Hematopoietic multipotent progenitor cell treated with erythropoietin and hydrocortisone succinate and interleukin-3 and kit ligand, for 15 days (in vitro differentiated cells): ENCODE results near the gene LYPD6.
"Not testable (repeated sequence)": the region's sequence is repeated elsewhere in the genome, so short reads cannot be mapped to it uniquely, and the experiment has no call there.

Experiments used
- DNase-seq: peaks from one replicate; pipeline ENCODE4 v3.0.0-alpha.2; 2015; ENCODE audit warnings: low spot score

LYPD6 gene

GRCh38 chr2:149451417-149452165 is 121.2 kb downstream of the LYPD6 start:
- DNase-seq = no peak

DNA sequence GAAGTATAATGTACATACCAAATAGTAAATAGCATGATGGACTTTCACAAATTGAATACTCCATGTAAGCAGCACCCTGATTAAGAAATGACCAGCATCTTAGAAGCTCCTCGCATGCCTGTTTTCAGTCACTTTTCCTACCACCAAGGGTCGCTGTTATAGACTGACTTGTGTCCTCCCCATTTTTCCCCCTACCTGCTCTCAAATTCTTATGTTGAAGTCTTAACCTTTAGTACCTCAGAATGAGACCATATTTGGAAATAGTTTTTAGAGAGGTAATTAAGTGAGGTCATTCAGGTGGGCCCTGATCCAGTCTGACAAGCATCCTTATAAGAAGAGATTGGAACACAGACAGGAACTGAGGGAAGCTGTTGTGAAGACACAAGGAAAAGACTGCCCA is 125.9 kb downstream of the LYPD6 start:
- DNase-seq = no peak

DNA sequence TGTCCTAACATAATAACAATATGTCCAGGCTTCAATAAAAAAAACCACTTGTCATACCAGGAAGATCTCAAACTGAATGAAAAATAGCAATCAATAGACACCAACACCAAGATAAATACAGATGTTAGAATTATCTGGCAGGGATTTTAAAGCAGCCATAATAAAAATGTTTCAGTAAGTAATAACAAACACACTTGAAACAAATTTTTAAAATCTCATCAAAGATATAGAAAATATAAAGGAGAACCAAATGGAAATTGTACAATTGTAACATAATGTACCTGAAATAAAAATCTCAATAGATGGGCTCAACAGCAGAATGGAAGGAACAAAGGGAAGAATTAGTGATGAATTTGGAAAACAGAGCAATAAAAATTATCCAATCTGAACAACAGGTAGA is 128.1 kb downstream of the LYPD6 start:
- no peak for DNase-seq

GRCh38 chr2:149463328-149464002 is 133.1 kb downstream of the LYPD6 start:
- DNase-seq = no peak

GRCh38 chr2:149464396-149464795 is 134.0 kb downstream of the LYPD6 start:
- DNase-seq = no peak

- no peak for DNase-seq
These were observed 135.5 kb downstream of the LYPD6 start for GRCh38 chr2:149465873-149466272.

GRCh38 chr2:149466635-149467034 is 136.2 kb downstream of the LYPD6 start:
- no peak for DNase-seq

DNA sequence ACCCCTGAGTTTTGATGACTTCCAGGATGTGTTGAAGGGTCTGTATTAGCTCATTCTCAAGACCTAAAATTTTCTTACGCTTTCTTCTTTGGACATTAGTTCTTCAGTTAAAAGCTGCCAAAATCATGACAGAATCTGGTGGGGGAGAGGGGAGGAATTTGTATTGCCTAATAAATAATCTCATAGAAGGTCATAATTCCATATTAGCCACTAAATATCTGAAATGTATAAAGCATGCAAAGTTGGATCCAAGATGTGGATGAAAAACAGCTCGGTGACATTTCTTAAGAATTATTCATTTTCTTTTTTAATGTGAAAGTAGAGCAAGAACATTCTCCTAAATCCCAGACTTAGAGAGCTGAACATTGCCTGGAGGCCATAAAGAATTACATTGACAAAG is 137.0 kb downstream of the LYPD6 start:
- DNase-seq = no peak

- DNase-seq = no peak
These were observed 138.2 kb downstream of the LYPD6 start for GRCh38 chr2:149468636-149469035.

DNA sequence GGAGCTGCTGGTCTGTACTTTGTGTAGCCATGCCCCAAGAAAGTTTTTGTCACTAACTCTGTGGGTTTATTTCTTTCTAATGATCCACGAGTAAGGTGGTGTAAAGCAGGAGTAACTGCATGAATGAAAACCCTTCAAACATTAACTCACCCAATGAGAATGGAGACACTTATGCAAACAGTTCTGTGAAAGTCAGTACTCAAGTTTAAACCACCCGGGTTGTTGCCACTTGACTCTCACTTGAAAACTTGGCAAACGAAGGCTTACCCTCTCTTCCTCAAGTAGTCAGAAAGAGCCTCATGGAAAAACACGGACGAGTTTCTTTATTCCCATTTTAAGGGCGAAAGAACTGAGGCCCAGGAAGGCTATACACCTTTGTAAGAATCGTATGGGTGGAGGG is 139.7 kb downstream of the LYPD6 start:
- DNase-seq = no peak

- no peak for DNase-seq
These were observed 142.0 kb downstream of the LYPD6 start for GRCh38 chr2:149472413-149472812.

DNA sequence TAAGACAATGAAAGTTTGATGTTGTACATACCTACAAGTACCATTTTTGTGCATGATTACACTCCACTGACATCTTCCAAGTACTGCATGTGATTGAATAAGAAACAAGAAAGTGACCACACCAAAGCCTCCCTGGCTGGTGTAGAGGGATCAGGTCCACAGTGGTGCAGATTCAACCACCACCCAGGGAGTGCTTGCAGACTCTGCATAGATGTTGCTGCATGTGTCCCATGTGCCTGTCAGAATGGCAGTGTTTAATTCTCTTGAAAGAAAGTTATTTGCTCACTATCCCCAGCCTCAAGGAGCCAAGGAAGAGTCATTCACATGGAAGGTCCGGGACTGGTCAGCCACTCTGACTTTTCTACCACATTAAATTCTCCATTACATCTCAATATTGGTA is 142.7 kb downstream of the LYPD6 start:
- no peak for DNase-seq

DNA sequence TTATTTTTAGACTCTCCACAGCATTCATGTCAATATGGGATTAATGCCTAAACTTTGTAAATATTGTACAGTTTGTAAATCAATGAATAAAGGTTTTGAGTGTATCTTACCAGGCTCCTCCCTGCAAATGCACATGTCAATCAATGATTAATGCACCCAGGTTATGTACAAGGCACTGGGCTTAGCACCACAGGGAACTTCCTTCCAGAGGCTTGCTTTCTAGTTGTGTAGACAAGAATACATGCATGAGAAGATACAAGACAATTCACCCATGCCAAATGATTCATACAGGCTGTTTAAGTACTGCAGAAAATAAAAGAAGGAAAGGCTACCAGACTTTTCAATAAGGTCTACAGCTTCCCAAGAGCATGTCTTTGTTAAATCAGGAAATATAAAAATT is 143.1 kb downstream of the LYPD6 start:
- DNase-seq = no peak

- DNase-seq = no peak
These were observed 152.7 kb downstream of the LYPD6 start for GRCh38 chr2:149483004-149483605.

GRCh38 chr2:149486664-149487063 is 156.3 kb downstream of the LYPD6 start:
- DNase-seq = no peak

DNA sequence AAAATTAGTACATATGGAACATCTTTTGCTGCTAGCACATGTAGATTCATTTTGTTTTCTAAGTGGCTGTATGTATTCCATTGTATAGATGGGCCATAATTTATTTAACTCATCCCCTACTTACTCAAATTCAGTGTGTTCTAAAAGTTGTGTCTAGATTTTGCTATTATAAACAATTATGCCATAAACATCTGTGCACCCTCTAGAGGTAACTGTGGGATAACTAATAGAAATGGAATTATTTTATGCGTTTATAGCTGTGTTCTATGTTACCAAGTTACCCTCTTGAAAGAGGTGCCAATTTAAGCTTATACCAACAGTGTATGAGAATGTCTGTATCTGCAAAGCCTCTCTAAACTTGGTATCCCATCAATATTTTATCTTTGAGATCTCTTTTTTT is 156.8 kb downstream of the LYPD6 start:
- DNase-seq = no peak

GRCh38 chr2:149488706-149489440 is 158.5 kb downstream of the LYPD6 start:
- DNase-seq = no peak

DNA sequence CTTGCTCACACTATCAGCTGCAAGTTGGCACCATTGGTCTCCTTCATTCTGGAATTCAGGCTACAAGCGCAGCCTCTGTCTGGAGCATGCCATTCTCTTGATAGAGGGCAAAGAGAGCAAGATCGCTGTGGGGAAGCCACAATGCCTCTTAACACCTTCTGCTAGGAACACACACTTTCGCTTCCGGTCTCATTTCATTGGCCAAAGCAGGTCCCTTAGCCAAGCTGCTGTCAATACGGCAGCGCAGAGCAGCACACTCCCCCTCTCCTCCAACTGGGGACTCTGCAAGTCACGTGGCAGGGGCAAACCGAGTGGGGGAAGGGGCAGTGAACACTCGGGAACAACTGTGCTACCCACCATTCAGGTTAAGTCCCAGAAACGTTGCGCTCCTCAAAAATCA is 159.1 kb downstream of the LYPD6 start:
- DNase-seq = no peak

DNA sequence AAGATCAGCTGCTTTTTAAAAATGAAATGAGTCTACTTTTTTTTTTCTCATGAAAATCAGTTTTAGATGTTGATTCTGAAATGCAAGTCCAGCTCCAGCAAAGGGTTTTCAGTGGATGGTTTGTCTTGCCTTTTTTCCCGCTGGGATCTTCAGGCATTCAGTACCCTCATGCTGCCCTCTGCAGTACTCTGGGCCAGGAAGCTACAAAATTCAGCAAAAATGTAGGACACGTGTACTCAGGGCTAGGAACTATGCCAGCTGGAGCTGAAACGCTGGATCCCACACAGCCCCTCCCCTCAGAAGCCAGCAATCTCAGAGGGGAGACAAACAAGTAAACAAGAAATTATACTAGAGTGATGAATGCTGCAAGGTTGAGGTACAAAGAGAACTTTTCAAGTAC is 159.9 kb downstream of the LYPD6 start:
- DNase-seq = no peak

GRCh38 chr2:149492923-149493322 is 162.5 kb downstream of the LYPD6 start:
- DNase-seq = no peak

DNA sequence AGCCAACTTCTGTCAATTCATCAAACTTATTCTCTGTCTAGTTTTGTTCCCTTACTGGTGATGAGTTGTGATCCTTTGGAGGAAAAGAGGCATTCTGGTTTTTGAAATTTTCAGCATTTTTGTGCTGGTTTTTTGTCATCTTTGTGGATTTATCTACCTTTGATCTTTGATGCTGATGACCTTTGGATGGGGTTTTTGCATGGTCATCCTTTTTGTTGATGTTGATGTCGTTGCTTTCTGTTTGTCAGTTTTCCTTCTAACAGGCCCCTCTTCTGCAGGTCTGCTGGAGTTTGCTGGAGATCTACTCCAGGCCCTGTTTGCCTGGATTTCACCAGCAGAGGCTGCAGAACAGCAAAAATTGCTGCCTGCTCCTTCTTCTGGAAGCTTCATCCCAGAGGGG is 168.8 kb downstream of the LYPD6 start:
- DNase-seq = not testable (repeated sequence)

GRCh38 chr2:149506808-149507207 is 176.4 kb downstream of the LYPD6 start:
- not testable (repeated sequence) for DNase-seq

GRCh38 chr2:149507974-149508373 is 177.6 kb downstream of the LYPD6 start:
- DNase-seq = no peak
